SW 1271 (cell line): ENCODE data around the gene RIPPLY3.
A peak's percentile ranks its signal among the peaks of the same experiment; 100 is the strongest.
"Not testable (repeated sequence)": the region's sequence is repeated elsewhere in the genome, so short reads cannot be mapped to it uniquely, and the experiment has no call there.

Source experiments
- DNase-seq, 2 experiments: peaks; one replicate each; lab custom pipeline; 2025; lab: John Stamatoyannopoulos, UW

The RIPPLY3 gene

DNA sequence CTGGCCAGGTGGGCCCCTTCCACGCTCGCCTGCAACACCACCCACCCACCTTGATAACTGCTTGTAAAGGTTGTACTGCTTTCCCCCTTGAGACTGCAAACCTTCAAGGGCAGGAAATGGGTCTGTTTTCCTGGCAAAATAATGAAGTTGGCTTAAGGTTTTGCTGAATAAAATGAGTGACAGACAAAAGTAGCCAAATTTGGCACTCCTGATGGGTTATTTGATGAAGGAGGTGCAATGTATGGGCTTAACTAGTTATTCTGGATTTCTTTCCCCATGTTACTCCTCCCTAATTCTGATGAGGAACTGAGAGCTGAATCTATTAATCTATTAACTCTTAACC is 25.5 kb upstream of the RIPPLY3 start:
- no peak for DNase-seq

- DNase-seq: no peak
Observed at GRCh38 chr21:36981977-36982700, 24.4 kb upstream of the RIPPLY3 start.

DNA sequence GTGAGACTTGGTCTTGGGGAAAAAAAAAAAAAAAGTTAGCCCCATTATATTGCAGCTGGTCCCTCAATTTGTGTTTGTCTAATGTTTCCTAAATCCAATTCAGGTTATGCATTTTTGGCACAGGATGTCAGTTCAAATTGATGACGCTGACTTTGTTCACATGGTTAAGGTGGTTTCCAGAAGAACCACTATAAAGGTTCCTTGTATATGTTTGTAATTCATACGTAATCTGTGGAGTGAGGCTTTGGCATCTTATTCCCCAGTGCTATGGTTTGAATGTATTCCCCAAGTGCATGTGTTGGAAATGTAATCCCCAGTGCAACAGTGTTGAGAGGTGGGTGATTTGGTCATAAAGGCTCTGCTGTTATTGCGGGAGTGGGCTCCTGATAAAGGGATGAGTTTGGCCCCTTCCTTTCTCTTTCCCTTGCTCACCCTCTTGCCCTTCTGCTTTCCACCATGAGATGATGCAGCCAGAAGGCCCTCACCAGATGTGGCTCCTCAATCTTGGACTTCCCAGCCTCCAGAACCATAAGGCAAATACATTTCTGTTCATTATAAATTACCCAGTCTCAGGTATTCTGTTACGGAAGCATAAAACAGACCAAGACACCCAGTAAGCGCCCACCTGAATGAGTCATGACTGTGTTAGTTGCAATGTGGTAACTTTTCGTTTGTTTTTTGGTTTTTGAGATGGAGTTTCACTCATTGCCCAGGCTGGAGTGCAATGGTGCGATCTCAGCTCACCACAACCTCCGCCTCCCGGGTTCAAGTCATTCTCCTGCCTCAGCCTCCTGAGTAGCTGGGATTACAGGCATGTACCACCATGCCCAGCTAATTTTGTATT is 20.5 kb upstream of the RIPPLY3 start:
- no peak for DNase-seq

GRCh38 chr21:36987845-36988244 is 18.7 kb upstream of the RIPPLY3 start:
- DNase-seq: no peak

DNA sequence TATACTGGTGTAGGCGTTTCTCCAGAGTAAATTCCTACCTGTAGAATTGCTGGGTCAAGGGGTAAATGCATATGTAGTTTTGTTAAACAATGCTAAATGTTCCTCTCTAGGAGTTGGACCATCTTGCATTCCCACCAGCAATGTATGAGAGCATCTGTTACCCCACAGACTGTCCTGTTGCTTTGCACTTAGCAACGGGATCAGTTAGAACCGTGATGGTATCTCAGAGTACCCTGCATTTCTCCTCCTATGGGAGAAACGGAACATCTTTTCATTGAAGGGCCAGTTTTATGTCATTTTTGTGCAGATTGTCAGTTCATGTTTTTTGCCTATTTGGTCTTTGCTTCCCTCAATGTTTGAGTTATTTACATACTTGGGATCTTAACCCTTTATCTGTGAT is 18.0 kb upstream of the RIPPLY3 start:
- no peak for DNase-seq

- not testable (repeated sequence) for DNase-seq
Observed at GRCh38 chr21:36989199-36989698, 17.3 kb upstream of the RIPPLY3 start.

- peak; percentile 26 to 80 for DNase-seq
Observed at GRCh38 chr21:36989699-36990507, 16.6 kb upstream of the RIPPLY3 start.

GRCh38 chr21:36990508-36991205 is 15.8 kb upstream of the RIPPLY3 start:
- DNase-seq: no peak

GRCh38 chr21:36992671-36993070 is 13.8 kb upstream of the RIPPLY3 start:
- DNase-seq: no peak

GRCh38 chr21:36994501-36995158 is 11.9 kb upstream of the RIPPLY3 start:
- no peak for DNase-seq

- DNase-seq: not testable (repeated sequence)
Observed at GRCh38 chr21:36995285-36995684, 11.2 kb upstream of the RIPPLY3 start.

DNA sequence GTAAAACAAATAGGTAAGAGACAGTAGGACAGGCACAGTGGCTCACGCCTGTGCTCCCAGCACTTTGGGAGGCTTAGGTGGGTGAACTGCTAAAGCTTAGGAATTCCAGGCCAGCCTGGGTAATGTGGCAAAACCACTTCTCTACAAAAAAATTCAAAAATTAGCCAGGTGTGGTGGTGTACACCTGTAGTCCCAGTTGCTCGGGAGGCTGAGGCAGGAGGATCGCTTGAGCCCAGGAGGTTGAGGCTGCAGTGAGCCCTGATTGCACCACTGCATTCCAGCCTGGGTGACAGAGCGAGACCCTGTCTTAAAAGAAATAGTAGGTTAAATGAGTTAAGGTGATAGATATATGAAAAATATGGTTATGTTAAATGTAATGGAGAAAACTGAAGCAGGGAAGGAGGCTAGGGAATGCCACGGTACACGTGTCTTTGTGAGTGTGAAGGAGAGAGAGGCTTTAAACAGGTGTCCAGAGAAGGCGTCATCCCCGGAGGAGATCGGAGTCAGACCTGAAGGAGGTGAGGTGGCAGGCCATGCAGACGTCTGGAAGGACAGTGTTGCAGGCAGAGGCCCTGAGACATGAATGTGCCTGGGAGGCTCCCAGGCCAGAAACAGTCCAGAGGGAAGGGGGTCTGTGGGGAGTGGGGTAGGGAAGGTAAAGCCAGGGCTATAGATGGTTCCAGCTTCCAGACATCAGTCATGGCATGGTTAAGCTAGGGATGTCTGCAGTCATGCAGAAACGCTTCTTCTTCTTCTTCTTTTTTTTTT is 7.2 kb upstream of the RIPPLY3 start:
- DNase-seq: no peak

GRCh38 chr21:37000381-37000780 is 6.1 kb upstream of the RIPPLY3 start:
- DNase-seq: peak in 1 of 2 experiments; percentile 3

DNA sequence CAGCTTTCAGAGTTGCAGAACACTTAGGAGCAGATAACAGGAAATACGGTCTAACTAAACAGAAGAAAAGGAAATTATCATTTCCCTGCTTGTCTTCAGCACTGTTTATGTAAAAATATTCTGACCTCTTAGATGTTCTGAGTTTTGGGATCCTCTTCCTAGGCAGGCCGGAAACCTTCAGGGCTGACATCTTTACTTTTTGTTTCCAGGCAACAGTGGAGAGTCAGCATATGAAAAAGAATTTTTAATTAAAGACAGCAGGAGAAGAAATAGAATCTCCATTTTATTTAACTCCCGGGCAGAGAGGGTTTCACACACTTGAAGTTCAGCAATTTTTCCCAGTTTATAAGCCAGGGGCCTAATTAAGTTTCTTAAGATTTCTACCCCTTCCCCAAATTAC is 5.1 kb upstream of the RIPPLY3 start:
- DNase-seq: no peak

DNA sequence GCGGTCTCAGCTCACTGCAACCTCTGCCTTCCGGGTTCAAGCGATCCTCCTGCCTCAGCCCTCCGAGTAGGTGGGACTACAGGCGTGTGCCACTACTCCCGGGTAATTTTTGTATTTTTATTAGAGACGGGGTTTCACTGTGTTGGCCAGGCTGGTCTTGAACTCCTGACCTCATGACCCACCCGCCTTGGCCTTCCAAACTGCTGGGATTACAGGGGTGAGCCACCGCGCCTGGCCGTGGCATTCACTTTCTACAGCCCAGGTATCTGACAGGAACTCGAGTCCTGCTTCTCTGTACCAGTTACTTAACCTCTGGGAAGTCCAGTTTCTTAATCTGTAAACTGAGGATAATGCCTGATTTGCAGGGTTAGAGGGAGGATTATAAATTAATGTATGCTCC is 3.7 kb upstream of the RIPPLY3 start:
- not testable (repeated sequence) for DNase-seq

GRCh38 chr21:37003917-37004316 is 2.6 kb upstream of the RIPPLY3 start:
- not testable (repeated sequence) for DNase-seq

GRCh38 chr21:37005548-37006485 is 685 bp upstream of the RIPPLY3 start:
- DNase-seq: no peak

DNA sequence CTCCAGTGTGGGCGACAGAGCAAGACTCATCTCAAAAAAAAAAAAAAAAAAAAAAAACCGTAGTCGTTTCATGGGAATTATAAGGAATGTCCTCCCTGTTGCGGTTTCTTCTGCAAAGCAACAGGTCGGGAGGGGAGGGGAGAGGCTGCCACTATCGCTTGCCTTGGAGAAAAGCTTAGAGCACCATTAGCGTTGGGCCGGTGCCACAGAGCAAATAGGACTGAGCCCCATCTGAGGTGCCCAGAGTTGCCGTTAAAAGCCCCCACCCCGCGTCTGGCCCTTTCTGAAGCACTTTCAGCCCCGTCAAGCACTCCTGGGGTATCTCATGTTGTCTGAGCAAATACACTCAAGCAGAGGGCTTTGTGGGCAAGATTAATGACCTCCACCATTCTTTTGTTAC is 2.2 kb downstream of the RIPPLY3 start:
- no peak for DNase-seq

DNA sequence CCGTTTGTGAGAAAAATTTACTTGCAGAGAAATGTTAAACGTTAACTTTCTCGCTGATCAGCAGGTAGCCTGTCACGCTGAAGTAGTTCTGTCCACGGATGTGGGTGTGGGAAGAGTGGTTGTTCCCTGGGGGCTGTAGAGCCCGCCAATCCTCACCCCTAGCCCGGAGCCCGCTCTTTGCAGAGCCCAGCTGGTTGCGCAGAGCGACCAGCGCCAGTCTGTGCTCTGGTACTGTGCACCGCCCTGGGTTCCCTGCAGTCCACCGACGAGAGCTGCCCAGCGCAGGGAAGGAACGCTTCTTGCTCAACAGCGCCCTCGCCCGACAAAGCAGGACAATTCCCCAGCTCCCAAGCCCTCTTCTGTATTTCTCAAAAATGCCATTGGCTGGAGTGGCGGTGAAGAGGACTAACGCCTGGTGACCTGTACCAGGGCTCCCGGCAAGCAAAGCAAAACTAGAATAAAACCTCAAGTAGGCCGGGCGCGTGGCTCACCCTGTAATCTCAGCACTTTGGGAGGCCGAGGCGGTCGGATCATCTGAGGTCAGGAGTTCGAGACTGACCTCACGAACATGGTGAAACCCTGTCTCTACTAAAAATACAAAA is 3.3 kb downstream of the RIPPLY3 start:
- DNase-seq: peak; percentile 33 to 49
